Ishikawa (cell line): Measurements from ENCODE around the gene ACKR3.

Experiments
- CEBPB ChIP-seq: IDR thresholded peaks from 2 replicates; pipeline ENCODE4 v1.6.1; 2012
- FOXM1 ChIP-seq: IDR thresholded peaks from 2 replicates; pipeline ENCODE4 v1.6.1; 2012; ENCODE audit warnings: low read depth, borderline replicate concordance
- NFIC ChIP-seq: IDR thresholded peaks from 2 replicates; pipeline ENCODE4 v1.6.1; 2012
- TAF1 ChIP-seq: IDR thresholded peaks from 2 replicates; pipeline ENCODE4 v1.6.1; 2012; ENCODE audit warnings: low read depth, mild to moderate bottlenecking
- TCF12 ChIP-seq: IDR thresholded peaks from 2 replicates; pipeline ENCODE4 v1.6.1; 2012; ENCODE audit warnings: low read depth
- TEAD4 ChIP-seq: IDR thresholded peaks from 2 replicates; pipeline ENCODE4 v1.6.1; 2012
- ZBTB7A ChIP-seq: IDR thresholded peaks from 2 replicates; pipeline ENCODE4 v1.6.1; 2012; ENCODE audit warnings: low read depth
- TF ChIP-seq, protein P1 (sequence below): IDR thresholded peaks from 2 replicates; pipeline ENCODE4 v1.6.1; 2012; ENCODE audit warnings: low read depth, mild to moderate bottlenecking
- TF ChIP-seq, protein P2 (sequence below): IDR thresholded peaks from 2 replicates; pipeline ENCODE4 v1.6.1; 2012

DNA sequence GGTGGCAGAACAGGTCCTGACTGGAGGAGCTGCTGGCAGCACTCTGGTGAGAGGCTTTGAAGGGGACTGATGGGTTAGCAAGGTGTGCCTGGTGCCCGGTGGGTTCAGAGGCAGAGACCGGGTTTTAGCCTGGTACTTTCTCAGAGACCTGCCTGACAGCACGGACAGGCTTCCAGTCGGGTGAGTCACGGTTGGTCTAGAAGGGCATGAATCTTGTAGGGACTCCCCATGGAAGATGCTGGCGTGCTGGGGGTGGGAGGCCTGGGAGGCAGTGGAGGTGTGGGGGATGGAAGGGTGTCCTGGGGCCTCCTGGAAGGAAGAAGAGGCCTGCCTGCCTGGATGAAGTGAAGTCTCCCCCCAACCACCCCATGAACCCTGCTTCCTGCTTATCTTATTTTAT is 52.6 kb downstream of the ACKR3 start:
- TF ChIP-seq, protein P1, sequence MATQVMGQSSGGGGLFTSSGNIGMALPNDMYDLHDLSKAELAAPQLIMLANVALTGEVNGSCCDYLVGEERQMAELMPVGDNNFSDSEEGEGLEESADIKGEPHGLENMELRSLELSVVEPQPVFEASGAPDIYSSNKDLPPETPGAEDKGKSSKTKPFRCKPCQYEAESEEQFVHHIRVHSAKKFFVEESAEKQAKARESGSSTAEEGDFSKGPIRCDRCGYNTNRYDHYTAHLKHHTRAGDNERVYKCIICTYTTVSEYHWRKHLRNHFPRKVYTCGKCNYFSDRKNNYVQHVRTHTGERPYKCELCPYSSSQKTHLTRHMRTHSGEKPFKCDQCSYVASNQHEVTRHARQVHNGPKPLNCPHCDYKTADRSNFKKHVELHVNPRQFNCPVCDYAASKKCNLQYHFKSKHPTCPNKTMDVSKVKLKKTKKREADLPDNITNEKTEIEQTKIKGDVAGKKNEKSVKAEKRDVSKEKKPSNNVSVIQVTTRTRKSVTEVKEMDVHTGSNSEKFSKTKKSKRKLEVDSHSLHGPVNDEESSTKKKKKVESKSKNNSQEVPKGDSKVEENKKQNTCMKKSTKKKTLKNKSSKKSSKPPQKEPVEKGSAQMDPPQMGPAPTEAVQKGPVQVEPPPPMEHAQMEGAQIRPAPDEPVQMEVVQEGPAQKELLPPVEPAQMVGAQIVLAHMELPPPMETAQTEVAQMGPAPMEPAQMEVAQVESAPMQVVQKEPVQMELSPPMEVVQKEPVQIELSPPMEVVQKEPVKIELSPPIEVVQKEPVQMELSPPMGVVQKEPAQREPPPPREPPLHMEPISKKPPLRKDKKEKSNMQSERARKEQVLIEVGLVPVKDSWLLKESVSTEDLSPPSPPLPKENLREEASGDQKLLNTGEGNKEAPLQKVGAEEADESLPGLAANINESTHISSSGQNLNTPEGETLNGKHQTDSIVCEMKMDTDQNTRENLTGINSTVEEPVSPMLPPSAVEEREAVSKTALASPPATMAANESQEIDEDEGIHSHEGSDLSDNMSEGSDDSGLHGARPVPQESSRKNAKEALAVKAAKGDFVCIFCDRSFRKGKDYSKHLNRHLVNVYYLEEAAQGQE: no peak
- TF ChIP-seq NFIC (no peak), TCF12 (no peak), TEAD4 (no peak), TAF1 (no peak), ZBTB7A (no peak), FOXM1 (no peak), CEBPB (no peak)
- TF ChIP-seq, protein P2, sequence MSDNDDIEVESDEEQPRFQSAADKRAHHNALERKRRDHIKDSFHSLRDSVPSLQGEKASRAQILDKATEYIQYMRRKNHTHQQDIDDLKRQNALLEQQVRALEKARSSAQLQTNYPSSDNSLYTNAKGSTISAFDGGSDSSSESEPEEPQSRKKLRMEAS: no peak
